Naive thymus-derived CD4-positive, alpha-beta T cell (primary cell): ENCODE data around the gene RAET1E. TPM values are rescaled to one million over a fixed set of nuclear protein-coding genes. Genes with fewer than 3 reads are reported as not detected.

ENCODE experiments used
- ATAC-seq: fragments of 150-1000 bp; cut with Tn5 transposase; 2 replicates; pipeline ENCODE4 v1.10.0; 2021; ENCODE audit warnings: mild to moderate bottlenecking, moderate library complexity
- CTCF ChIA-PET: fragments of 350-600 bp; sonication (Branson Sonifier 250); formaldehyde crosslinking; loops from one replicate; lab custom pipeline; 2021; ENCODE audit warnings: antibody characterized with exemption; lab: Charles Lee
- POLR2A ChIA-PET: fragments of 350-600 bp; sonication (Branson Sonifier 250); formaldehyde crosslinking; loops from one replicate; lab custom pipeline; 2021; ENCODE audit warnings: antibody characterized with exemption, inconsistent platforms; lab: Charles Lee
- DNase-seq, 9 donors: peaks; one replicate each; pipeline versions ENCODE4 v3.0.0 to v3.0.0-alpha.2; 2020 to 2022; ENCODE audit warnings: mixed read lengths in 1 of 9
- H3K27ac ChIP-seq: one replicate; pipeline ENCODE4 v1.7.0; 2013; ENCODE audit warnings: mild to moderate bottlenecking, low read depth, low read length, moderate library complexity
- H3K27me3 ChIP-seq, 2 donors: one replicate each; pipeline ENCODE4 v1.7.0; 2013; ENCODE audit warnings: low read length in 2 of 2, mild to moderate bottlenecking in 2 of 2, moderate library complexity in 2 of 2; ENCODE audit not compliant: control insufficient read depth in 2 of 2, insufficient read depth in 2 of 2
- H3K36me3 ChIP-seq, 3 experiments: 1 replicate in 2 of 3; 2 replicates in 1 of 3; pipeline ENCODE4 v1.7.0; 2013; ENCODE audit warnings: low read length in 3 of 3, mild to moderate bottlenecking in 3 of 3, moderate library complexity in 1 of 3; ENCODE audit not compliant: insufficient read depth in 3 of 3, control insufficient read depth in 2 of 3
- H3K4me1 ChIP-seq, 2 donors: one replicate each; pipeline ENCODE4 v1.7.0; 2013; ENCODE audit warnings: low read length in 2 of 2, mild to moderate bottlenecking in 2 of 2, moderate library complexity in 1 of 2; ENCODE audit not compliant: control insufficient read depth in 2 of 2, insufficient read depth in 2 of 2
- H3K4me3 ChIP-seq: 2 replicates; pipeline ENCODE4 v1.7.0; 2013; ENCODE audit warnings: mild to moderate bottlenecking, low read length
- H3K9me3 ChIP-seq, 3 experiments: 1 replicate in 2 of 3; 2 replicates in 1 of 3; pipeline ENCODE4 v1.7.0; 2013; ENCODE audit warnings: low read length in 3 of 3; ENCODE audit not compliant: control insufficient read depth in 2 of 3
- H3K27ac Mint-ChIP-seq, 9 donors: one replicate each; pipeline ENCODE4 v1.8.0; 2020 to 2022; ENCODE audit warnings: mixed read lengths in 9 of 9, mild to moderate bottlenecking in 8 of 9, moderate library complexity in 5 of 9, inconsistent platforms in 2 of 9
- H3K27me3 Mint-ChIP-seq, 5 donors: one replicate each; pipeline ENCODE4 v1.8.0; 2021 to 2022; ENCODE audit warnings: mixed read lengths in 5 of 5, mild to moderate bottlenecking in 1 of 5
- H3K36me3 Mint-ChIP-seq, 5 donors: one replicate each; pipeline ENCODE4 v1.8.0; 2020 to 2022; ENCODE audit warnings: mixed read lengths in 5 of 5, mild to moderate bottlenecking in 3 of 5, inconsistent platforms in 1 of 5
- H3K4me1 Mint-ChIP-seq, 7 donors: one replicate each; pipeline ENCODE4 v1.8.0; 2020 to 2022; ENCODE audit warnings: mixed read lengths in 7 of 7, mild to moderate bottlenecking in 3 of 7, inconsistent platforms in 1 of 7
- H3K4me3 Mint-ChIP-seq, 10 donors: one replicate each; pipeline ENCODE4 v1.8.0; 2020 to 2022; ENCODE audit warnings: mild to moderate bottlenecking in 10 of 10, mixed read lengths in 10 of 10, moderate library complexity in 6 of 10, inconsistent platforms in 2 of 10
- H3K9me3 Mint-ChIP-seq, 11 donors: one replicate each; pipeline ENCODE4 v1.8.0; 2020 to 2022; ENCODE audit warnings: mixed read lengths in 11 of 11, mild to moderate bottlenecking in 4 of 11, inconsistent platforms in 1 of 11, moderate library complexity in 1 of 11
- intact Hi-C, 2 donors: fragments of 100-400 bp; cut with micrococcal nuclease; formaldehyde crosslinking; loops; one replicate each; pipeline ENCODE4 v1.15.1; 2023
- polyA plus RNA-seq, 2 donors: library from polyadenylated mRNA; unstranded; fragments of 300-500 nt; fragmentation: Illumina TruSeq; gene quantifications; one replicate each; pipeline ENCODE4 v1.2.3, GENCODE V29; 2021
- total RNA-seq, 6 experiments: library from RNA in 5 of 6; stranded (reverse) in 5 of 6; gene quantifications; 1 replicate in 5 of 6; 2 replicates in 1 of 6; pipeline ENCODE4 v1.2.3 and lab custom pipeline; 2021 to 2026

RAET1E gene
- total and polyA plus RNA-seq, 7 experiments from 2014 or later, result not detected

DNA sequence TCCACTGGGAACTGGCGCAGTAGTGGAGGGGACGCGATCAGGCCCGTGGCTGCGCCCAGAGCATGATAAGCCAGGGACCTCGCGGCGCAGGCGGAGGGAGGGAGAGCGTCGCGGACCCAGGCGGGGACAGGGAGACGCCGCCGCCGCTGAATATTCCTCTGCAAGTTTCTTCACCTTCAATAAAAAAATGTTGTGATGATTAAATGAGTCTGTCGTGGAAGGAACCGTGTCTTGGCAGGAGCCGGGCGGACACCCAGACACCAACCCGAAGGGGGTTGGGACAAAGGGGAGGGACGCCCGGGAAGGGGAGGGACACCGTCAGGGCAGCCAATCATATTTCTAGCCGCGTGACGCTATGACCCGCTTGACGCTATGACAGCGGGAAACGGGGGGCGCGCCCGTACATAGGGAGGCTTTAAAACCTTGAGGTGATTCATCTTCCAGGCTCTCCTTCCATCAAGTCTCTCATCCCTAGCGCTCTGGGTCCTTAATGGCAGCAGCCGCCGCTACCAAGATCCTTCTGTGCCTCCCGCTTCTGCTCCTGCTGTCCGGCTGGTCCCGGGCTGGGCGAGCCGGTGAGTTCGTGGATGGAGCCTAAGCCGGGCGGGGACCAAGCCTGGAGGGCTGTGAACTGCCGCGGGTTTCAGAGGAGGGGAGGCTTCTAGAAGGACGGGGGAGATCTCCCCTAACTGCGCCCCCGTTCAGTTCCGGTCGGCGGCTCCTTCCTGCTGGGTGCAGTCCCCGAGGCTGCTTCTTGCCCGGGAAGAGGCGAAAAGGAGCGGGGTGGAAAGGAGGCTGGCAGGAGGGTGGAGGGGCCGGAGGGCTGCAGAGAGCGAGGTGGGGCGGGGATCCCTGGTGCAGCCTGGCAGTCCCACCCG, 43.9 kb upstream of the RAET1E start, which contains the start of gene ULBP2:
Gene ULBP2, plus strand, starts transcription at position 432 of the 878 bp plus-strand sequence. Its CDS starts 59 bp downstream, at position 491.
- Mint-ChIP-seq H3K4me3 (peak within 1 kb of the TSS; percentile 78 to 96 (median 94)), H3K4me1 (peaks cover 13 to 40% (median 31%) of the 10 kb centered on the region in 7 donors), H3K27me3 (peaks cover 31 to 82% (median 44%) of the 10 kb centered on the region in 5 donors), H3K9me3 (peaks cover 0 to 2% (median 0%) of the 10 kb centered on the region in 11 donors), H3K27ac (peak within 1 kb of the TSS; percentile 74 to 91 (median 85)), H3K36me3 (peaks cover 0 to 5% (median 1%) of the 10 kb centered on the region in 5 donors)
- Histone ChIP-seq H3K36me3 (no peaks in the 10 kb centered on the region), H3K4me1 (peaks cover 14 to 20% of the 10 kb centered on the region in 2 donors), H3K9me3 (no peaks in the 10 kb centered on the region), H3K27me3 (peaks cover 25 to 35% of the 10 kb centered on the region in 2 donors), H3K4me3 (peak within 1 kb of the TSS; percentile 58), H3K27ac (peak within 1 kb of the TSS; percentile 9)
- intact Hi-C loops, result loop anchor here (1.0 to 5.0 kb wide), 5 partner anchors 21 to 925 kb away; partner anchors contain the start of genes ULBP1 (in 2 of the 2), LRP11 (in 1 of the 2), MTHFD1L (in 1 of the 2) and NUP43 (in 1 of the 2)
- ChIA-PET CTCF (no interaction called here), POLR2A (no interaction called here)
- DNase-seq, result peak; percentile 69 to 94 (median 80)
- ATAC-seq, result peak; percentile 94

DNA sequence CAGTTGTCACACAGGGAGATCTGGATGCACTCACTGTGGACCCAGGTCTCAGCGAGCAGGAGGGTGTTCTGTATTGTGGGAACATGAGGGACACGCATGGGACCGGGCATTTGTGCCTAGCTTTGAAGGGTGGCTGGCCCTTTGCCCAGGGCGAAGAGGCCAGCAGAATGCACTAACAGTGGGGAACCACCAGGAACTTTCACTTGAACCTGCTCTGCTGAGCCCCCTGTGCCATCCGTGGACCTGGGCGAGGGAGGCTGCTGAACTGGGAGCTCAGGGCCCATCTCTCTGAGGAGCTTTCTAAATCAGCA, 42.7 kb upstream of the RAET1E start:
- ChIA-PET CTCF (interaction anchor here (0.5 to 0.8 kb wide), 2 partner anchors 15 to 76 kb away, joined by 3 to 4 read pairs; no protein-coding TSS in a partner anchor), POLR2A (interaction anchor here (0.6 kb wide), 1 partner anchor 119 kb away, joined by 4 read pairs; no protein-coding TSS in a partner anchor)
- Mint-ChIP-seq H3K27ac (peak overlapping the region in 4 of 9 donors; percentile 12 to 57 (median 30)), H3K4me3 (peak overlapping the region in 9 of 10 donors; percentile 37 to 95 (median 79)), H3K36me3 (peaks cover 0 to 5% (median 1%) of the 10 kb centered on the region in 5 donors), H3K9me3 (peaks cover 0 to 2% (median 0%) of the 10 kb centered on the region in 11 donors), H3K27me3 (peaks cover 42 to 85% (median 48%) of the 10 kb centered on the region in 5 donors), H3K4me1 (peaks cover 13 to 42% (median 31%) of the 10 kb centered on the region in 7 donors)
- ATAC-seq (no peak), DNase-seq (no peak)
- Histone ChIP-seq H3K4me1 (peaks cover 14 to 20% of the 10 kb centered on the region in 2 donors), H3K9me3 (no peaks in the 10 kb centered on the region), H3K36me3 (no peaks in the 10 kb centered on the region), H3K27me3 (peaks cover 25 to 47% of the 10 kb centered on the region in 2 donors), H3K4me3 (no peak overlapping the region), H3K27ac (no peak overlapping the region)
- intact Hi-C loops, result loop anchor here in 1 of 2 donors (5.0 kb wide), 3 partner anchors 78 to 927 kb away; partner anchors contain the start of genes LRP11, MTHFD1L, NUP43 and PCMT1

DNA sequence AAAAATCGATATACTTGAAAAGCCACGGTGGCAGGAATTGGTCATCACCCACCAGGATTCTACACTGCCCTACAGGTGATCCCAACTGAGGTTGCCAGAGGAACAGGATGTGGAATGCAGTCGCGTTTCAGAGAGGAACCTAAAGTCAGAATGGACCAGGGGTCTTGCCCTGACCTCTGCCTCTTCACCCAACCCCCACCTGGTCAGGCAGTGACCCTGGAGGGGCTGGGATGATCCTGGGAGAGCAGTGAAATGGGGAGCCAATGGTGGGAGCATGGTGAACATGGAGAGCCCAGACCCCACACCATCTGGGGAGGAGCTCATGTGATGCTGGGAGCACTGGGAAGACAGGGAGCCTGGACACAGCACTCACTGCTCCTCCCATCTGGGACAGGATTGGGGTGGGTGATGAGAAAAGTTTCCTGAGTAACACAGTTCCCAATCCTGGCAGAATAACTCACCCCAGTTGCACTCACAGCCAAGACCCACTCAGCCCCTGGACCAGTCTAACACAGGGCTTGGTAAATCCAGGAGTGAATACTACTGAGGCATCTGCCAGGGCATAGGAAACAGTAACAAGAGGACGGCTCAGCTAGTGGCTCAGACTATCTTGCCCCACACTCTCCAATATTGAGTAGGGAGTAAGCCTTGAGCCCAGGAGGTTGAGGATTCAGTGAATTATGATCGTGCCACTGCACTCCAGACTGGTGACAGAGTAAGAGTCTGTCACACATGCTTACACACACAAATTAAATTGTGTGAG, 42.2 kb upstream of the RAET1E start:
- Histone ChIP-seq H3K4me3 (no peak overlapping the region), H3K27me3 (peaks cover 25 to 51% of the 10 kb centered on the region in 2 donors), H3K36me3 (no peaks in the 10 kb centered on the region), H3K9me3 (no peaks in the 10 kb centered on the region), H3K4me1 (peaks cover 14 to 20% of the 10 kb centered on the region in 2 donors), H3K27ac (no peak overlapping the region)
- Mint-ChIP-seq H3K36me3 (peaks cover 0 to 5% (median 1%) of the 10 kb centered on the region in 5 donors), H3K27me3 (peaks cover 48 to 86% (median 53%) of the 10 kb centered on the region in 5 donors), H3K4me1 (peaks cover 13 to 42% (median 31%) of the 10 kb centered on the region in 7 donors), H3K27ac (peak overlapping the region in 5 of 9 donors; percentile 25 to 57 (median 34)), H3K4me3 (peak overlapping the region; percentile 37 to 95 (median 79)), H3K9me3 (peaks cover 0 to 4% (median 0%) of the 10 kb centered on the region in 11 donors)
- intact Hi-C loops, result loop anchor here (5.0 to 10.0 kb wide), 5 partner anchors 78 to 927 kb away; partner anchors contain the start of genes LRP11 (in 1 of the 2), MTHFD1L (in 1 of the 2), NUP43 (in 1 of the 2) and PCMT1 (in 1 of the 2)
- ChIA-PET CTCF (interaction anchor here (0.5 to 0.8 kb wide), 3 partner anchors 9 to 77 kb away, joined by 3 to 4 read pairs (median 3); no protein-coding TSS in a partner anchor), POLR2A (interaction anchor here (0.6 kb wide), 1 partner anchor 119 kb away, joined by 4 read pairs; no protein-coding TSS in a partner anchor)
- no peak for DNase-seq
- no peak for ATAC-seq

DNA sequence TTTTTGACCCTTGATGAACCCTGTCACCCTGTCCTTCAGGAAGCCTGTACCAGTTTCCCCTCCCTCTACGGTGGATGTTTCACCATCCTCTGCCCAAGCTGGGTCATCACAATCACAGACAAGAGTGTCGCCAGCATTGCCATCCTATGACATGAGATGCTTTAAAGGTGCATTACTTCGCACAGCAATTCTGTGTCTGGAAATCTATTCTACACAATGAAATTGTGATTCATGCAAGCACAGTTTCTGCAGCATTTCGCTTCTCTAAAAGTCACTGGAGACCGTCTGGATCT, 41.4 kb upstream of the RAET1E start:
- Histone ChIP-seq H3K4me1 (peaks cover 14 to 20% of the 10 kb centered on the region in 2 donors), H3K4me3 (peak overlapping the region; percentile 57), H3K27ac (no peak overlapping the region), H3K36me3 (no peaks in the 10 kb centered on the region), H3K27me3 (peaks cover 25 to 52% of the 10 kb centered on the region in 2 donors), H3K9me3 (no peaks in the 10 kb centered on the region)
- Mint-ChIP-seq H3K4me3 (peak overlapping the region; percentile 17 to 93 (median 84)), H3K27ac (peak overlapping the region in 5 of 9 donors; percentile 7 to 92 (median 83)), H3K4me1 (peaks cover 13 to 49% (median 33%) of the 10 kb centered on the region in 7 donors), H3K9me3 (peaks cover 0 to 4% (median 0%) of the 10 kb centered on the region in 11 donors), H3K36me3 (peaks cover 0 to 5% (median 1%) of the 10 kb centered on the region in 5 donors), H3K27me3 (peaks cover 56 to 94% (median 60%) of the 10 kb centered on the region in 5 donors)
- no peak for DNase-seq
- ChIA-PET CTCF (interaction anchor here (0.6 kb wide), 1 partner anchor 10 kb away, joined by 3 read pairs; no protein-coding TSS in a partner anchor), POLR2A (no interaction called here)
- intact Hi-C loops, result loop anchor here (10.0 kb wide), 2 partner anchors 395 to 455 kb away; no protein-coding TSS in a partner anchor
- ATAC-seq, result no peak

DNA sequence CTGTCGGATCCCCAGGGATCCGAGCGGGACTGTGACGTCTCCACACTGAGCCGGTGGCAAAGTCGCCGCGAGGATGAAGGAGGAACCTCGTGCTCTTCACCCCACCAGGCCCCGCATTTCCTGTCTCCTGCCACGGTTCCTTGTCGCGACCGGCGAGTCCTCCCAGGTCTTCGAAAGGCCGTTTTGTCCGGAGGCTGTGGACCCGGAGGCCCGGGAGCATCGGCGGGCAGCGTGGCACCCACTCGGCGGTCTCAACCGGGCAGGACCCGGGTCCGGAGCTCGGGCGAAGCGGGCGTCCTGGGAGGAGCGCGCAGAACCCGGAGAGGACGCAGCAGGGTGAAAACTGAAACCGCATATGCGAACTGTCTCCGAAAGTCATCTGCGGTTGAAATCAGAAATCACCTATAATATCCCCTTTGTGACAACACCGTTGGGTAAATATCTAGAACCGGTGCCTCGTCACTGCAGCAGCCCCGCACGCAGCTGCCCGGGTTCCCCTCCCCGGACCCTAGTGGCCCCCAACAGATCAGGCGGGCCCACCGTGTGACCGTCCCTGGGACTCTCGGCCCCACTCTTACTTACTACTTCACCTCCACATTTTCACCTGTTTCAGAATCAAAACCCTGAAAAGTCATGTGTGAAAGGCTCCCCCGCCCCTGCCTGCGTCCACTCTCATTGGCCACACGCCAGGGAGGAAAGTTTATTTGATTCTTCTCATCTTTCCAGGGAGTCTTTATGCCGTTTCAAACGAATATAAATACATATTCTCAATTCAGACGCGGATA, 40.9 kb upstream of the RAET1E start:
- peak; percentile 48 for ATAC-seq
- Histone ChIP-seq H3K27ac (no peak overlapping the region), H3K4me1 (peaks cover 14 to 20% of the 10 kb centered on the region in 2 donors), H3K36me3 (no peaks in the 10 kb centered on the region), H3K4me3 (peak overlapping the region; percentile 57), H3K9me3 (no peaks in the 10 kb centered on the region), H3K27me3 (peaks cover 28 to 52% of the 10 kb centered on the region in 2 donors)
- peak; percentile 25 to 75 (median 51) for DNase-seq
- H3K4me3 Mint-ChIP-seq, result peak overlapping the region; percentile 68 to 93 (median 84)
- intact Hi-C loops, result loop anchor here (10.0 kb wide), 2 partner anchors 396 to 456 kb away; no protein-coding TSS in a partner anchor
- POLR2A ChIA-PET, result no interaction called here
- CTCF ChIA-PET, result interaction anchor here (0.6 kb wide), 1 partner anchor 42 kb away, joined by 7 read pairs; no protein-coding TSS in a partner anchor
- H3K9me3 Mint-ChIP-seq, result peaks cover 0 to 4% (median 0%) of the 10 kb centered on the region in 11 donors
- H3K36me3 Mint-ChIP-seq, result peaks cover 0 to 5% (median 1%) of the 10 kb centered on the region in 5 donors
- H3K27me3 Mint-ChIP-seq, result peaks cover 61 to 93% (median 63%) of the 10 kb centered on the region in 5 donors
- peaks cover 13 to 52% (median 35%) of the 10 kb centered on the region in 7 donors for H3K4me1 Mint-ChIP-seq
- H3K27ac Mint-ChIP-seq, result peak overlapping the region in 7 of 9 donors; percentile 7 to 92 (median 73)
